Neuronal stem cell (in vitro differentiated cells): ENCODE measurements around the gene TOP3A.

Source experiments
- DNase-seq: peaks from one replicate; pipeline ENCODE4 v3.0.0-alpha.2; 2013; ENCODE audit warnings: low spot score
- H2AFZ ChIP-seq: one replicate; pipeline ENCODE4 v1.6.1; 2013; ENCODE audit warnings: mild to moderate bottlenecking, low read length, inconsistent platforms
- H2AK5ac ChIP-seq: 2 replicates; pipeline ENCODE4 v1.6.1; 2013; ENCODE audit warnings: low read depth, mild to moderate bottlenecking, inconsistent platforms, low read length, moderate library complexity, mixed read lengths
- H2BK120ac ChIP-seq: 2 replicates; pipeline ENCODE4 v1.6.1; 2013; ENCODE audit warnings: low read depth, mild to moderate bottlenecking, inconsistent platforms, low read length, moderate library complexity, mixed read lengths
- H2BK12ac ChIP-seq: one replicate; pipeline ENCODE4 v1.6.1; 2013; ENCODE audit warnings: low read length, inconsistent platforms
- H2BK15ac ChIP-seq: 2 replicates; pipeline ENCODE4 v1.6.1; 2013; ENCODE audit warnings: mild to moderate bottlenecking, low read length, inconsistent platforms, mixed read lengths
- H2BK5ac ChIP-seq: one replicate; pipeline ENCODE4 v1.6.1; 2013; ENCODE audit warnings: inconsistent platforms, mild to moderate bottlenecking, low read length, moderate library complexity
- H3K14ac ChIP-seq: one replicate; pipeline ENCODE4 v1.6.1; 2013; ENCODE audit warnings: low read length, inconsistent platforms
- H3K18ac ChIP-seq: 2 replicates; pipeline ENCODE4 v1.6.1; 2013; ENCODE audit warnings: low read length, inconsistent platforms
- H3K23ac ChIP-seq: 2 replicates; pipeline ENCODE4 v1.6.1; 2013; ENCODE audit warnings: low read depth, mild to moderate bottlenecking, mixed read lengths, low read length, inconsistent platforms; ENCODE audit not compliant: poor library complexity
- H3K27ac ChIP-seq: replicated peaks from 3 replicates; pipeline ENCODE4 v1.5.1; 2013; ENCODE audit warnings: low read length, inconsistent platforms
- H3K27me3 ChIP-seq, 3 experiments: 2 replicates each; pipeline ENCODE4 v1.6.1; 2013; ENCODE audit warnings: low read length in 3 of 3, mild to moderate bottlenecking in 2 of 3, inconsistent platforms in 1 of 3, low read depth in 1 of 3, mixed read lengths in 1 of 3, moderate library complexity in 1 of 3; ENCODE audit not compliant: control insufficient read depth in 3 of 3, insufficient read depth in 3 of 3
- H3K36me3 ChIP-seq, 2 donors: replicated peaks in 1 of 2; 2 replicates each; pipeline ENCODE4 v1.6.1; 2013; ENCODE audit warnings: low read length in 2 of 2; ENCODE audit not compliant: control insufficient read depth in 2 of 2, insufficient read depth in 2 of 2
- H3K4ac ChIP-seq: 2 replicates; pipeline ENCODE4 v1.6.1; 2013; ENCODE audit warnings: inconsistent platforms, mild to moderate bottlenecking, low read length, moderate library complexity
- H3K4me1 ChIP-seq, 2 donors: 1 replicate in 1 of 2; 2 replicates in 1 of 2; pipeline ENCODE4 v1.6.1; 2013; ENCODE audit warnings: low read length in 2 of 2, low read depth in 1 of 2; ENCODE audit not compliant: control insufficient read depth in 2 of 2, insufficient read depth in 1 of 2
- H3K4me2 ChIP-seq: one replicate; pipeline ENCODE4 v1.6.1; 2013; ENCODE audit warnings: mild to moderate bottlenecking, low read length, inconsistent platforms; ENCODE audit not compliant: insufficient read depth, poor library complexity, severe bottlenecking
- H3K4me3 ChIP-seq, 2 donors: 2 replicates each; pipeline ENCODE4 v1.5.1; 2013; ENCODE audit warnings: low read length in 2 of 2, mild to moderate bottlenecking in 2 of 2, inconsistent platforms in 1 of 2, moderate library complexity in 1 of 2
- H3K79me1 ChIP-seq: one replicate; pipeline ENCODE4 v1.6.1; 2013; ENCODE audit warnings: low read depth, mild to moderate bottlenecking, inconsistent platforms, low read length, moderate library complexity
- H3K9ac ChIP-seq: one replicate; pipeline ENCODE4 v1.6.1; 2013; ENCODE audit warnings: mild to moderate bottlenecking, low read depth, low read length, inconsistent platforms; ENCODE audit not compliant: poor library complexity
- H3K9me3 ChIP-seq, 2 donors: replicated peaks in 1 of 2; 2 replicates each; pipeline versions ENCODE3 to v1.6.1; 2013; ENCODE audit warnings: low read length in 2 of 2, mild to moderate bottlenecking in 2 of 2, inconsistent platforms in 1 of 2, low read depth in 1 of 2, mixed read lengths in 1 of 2, moderate library complexity in 1 of 2; ENCODE audit not compliant: control insufficient read depth in 2 of 2, insufficient read depth in 1 of 2
- H4K8ac ChIP-seq: one replicate; pipeline ENCODE4 v1.6.1; 2013; ENCODE audit warnings: low read depth, mild to moderate bottlenecking, inconsistent platforms, low read length, moderate library complexity
- H4K91ac ChIP-seq: one replicate; pipeline ENCODE4 v1.6.1; 2013; ENCODE audit warnings: low read length, low read depth, mild to moderate bottlenecking, inconsistent platforms; ENCODE audit not compliant: poor library complexity
- WGBS, 2 donors: extraction: QIAGEN DNeasy Blood & Tissue Kit; methylation state at CpG; one replicate each; pipeline ENCODE4 v1.1.7; 2013; ENCODE audit warnings: missing lambda C conversion rate in 2 of 2, mixed read lengths in 1 of 2; ENCODE audit not compliant: insufficient read length in 2 of 2, insufficient replicate concordance in 1 of 2; ENCODE audit errors: extremely low coverage in 2 of 2; 5-methylcytosine and 5-hydroxymethylcytosine counted together

The TOP3A gene

DNA sequence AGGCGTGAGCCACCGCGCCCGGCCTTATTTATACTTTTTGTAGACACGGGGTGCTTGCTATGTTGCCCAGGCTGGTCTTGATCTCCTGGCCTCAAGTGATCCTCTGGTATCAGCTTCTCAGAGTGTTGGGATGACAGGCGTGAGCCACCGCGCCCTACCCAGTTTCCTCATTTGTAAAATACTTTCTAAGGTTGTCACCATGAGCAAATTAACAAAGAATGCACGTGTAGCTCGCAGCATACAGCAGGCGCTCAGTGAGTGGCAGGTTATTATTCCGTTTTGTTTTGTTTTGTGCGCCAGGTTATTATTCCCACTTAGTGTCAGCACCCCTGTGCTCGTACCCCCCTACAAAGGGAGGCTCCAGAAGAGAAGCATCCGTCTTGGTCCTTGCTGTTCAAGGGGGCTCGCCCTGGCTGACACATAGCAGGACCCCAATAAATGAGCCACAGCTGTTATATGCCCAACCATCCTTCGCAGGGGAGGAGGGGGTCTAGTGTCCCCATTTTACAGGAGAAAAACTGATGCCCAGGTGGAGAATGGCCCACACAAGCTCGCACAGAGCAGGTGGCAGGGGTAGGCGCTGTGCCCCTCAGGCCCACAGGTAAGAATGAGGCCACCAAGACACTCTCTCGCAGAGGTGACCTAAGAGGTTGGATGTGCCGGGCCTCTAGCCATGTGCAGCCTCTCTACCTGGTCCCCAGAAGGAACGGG is 55.0 kb downstream of the TOP3A start:
- peak overlapping the region; percentile 98 for H2AFZ ChIP-seq
- no peaks in the 10 kb centered on the region for H3K9me3 ChIP-seq
- H3K14ac ChIP-seq: peak overlapping the region; percentile 64
- H2BK5ac ChIP-seq: peak overlapping the region; percentile 98
- peak overlapping the region; percentile 96 for H3K18ac ChIP-seq
- H3K4me2 ChIP-seq: peak overlapping the region; percentile 65
- peak overlapping the region; percentile 90 for H2BK12ac ChIP-seq
- H3K27me3 ChIP-seq: peaks cover 0 to 2% (median 0%) of the 10 kb centered on the region in 3 experiments
- H2BK15ac ChIP-seq: peak overlapping the region; percentile 99
- no peak overlapping the region for H3K4ac ChIP-seq
- H3K4me1 ChIP-seq: peaks cover 12 to 21% of the 10 kb centered on the region in 2 donors
- peak overlapping the region; percentile 21 for H3K27ac ChIP-seq
- H2AK5ac ChIP-seq: peak overlapping the region; percentile 74
- H2BK120ac ChIP-seq: peak overlapping the region; percentile 72
- H4K91ac ChIP-seq: no peak overlapping the region
- H4K8ac ChIP-seq: peak overlapping the region; percentile 89
- peak overlapping the region; percentile 60 to 83 for H3K4me3 ChIP-seq
- peak overlapping the region; percentile 57 for H3K23ac ChIP-seq
- H3K36me3 ChIP-seq: peaks cover 30 to 40% of the 10 kb centered on the region in 2 donors
- no CpG with 5 or more reads among the region's 22 CpGs for WGBS, 2 donors
- no peak for DNase-seq
- H3K9ac ChIP-seq: peak overlapping the region; percentile 83
- peaks cover 20% of the 10 kb centered on the region for H3K79me1 ChIP-seq

DNA sequence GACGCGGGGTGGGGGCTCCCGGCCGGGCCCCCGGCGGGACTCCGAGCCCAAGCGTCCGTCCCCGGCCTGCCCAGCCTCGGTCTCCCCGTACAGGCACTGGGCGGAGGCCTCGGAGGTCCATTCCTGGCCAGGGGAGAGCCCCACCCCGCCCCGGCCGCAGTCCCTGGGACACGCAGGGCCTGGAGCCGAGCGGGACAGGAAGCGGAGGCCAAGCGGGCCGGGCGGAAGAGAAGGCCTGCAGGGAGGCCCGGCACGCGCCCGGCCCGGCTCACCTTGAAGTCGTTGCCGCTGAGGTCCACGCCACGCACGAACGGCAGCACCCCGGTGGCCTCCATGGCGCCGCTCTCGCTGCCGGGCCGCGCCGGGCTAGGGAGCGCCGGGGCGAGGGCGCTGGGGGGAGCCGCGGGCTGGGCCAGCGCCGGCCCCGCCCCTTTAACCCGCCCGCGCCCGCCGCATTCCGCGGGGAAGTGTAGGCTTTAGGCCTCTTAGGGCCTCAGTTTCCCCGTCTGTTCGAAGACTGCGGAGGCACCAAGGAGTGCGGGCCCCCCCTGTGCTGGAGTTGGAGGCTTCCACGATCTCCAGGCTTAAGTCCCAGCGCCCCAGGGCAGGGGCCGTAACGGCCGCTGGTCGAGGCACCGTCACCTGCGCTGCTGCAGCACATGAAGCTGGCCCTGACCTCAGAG is 56.3 kb downstream of the TOP3A start, which contains the start of gene FLII:
FLII (minus strand) TSS at position 383 of the 683 bp plus-strand sequence; CDS start at position 335, 48 bp downstream.
- H2BK5ac ChIP-seq: peak within 1 kb of the TSS; percentile 87
- H3K27me3 ChIP-seq: peaks cover 0 to 2% (median 0%) of the 10 kb centered on the region in 3 experiments
- H3K18ac ChIP-seq: peak within 1 kb of the TSS; percentile 95
- H3K27ac ChIP-seq: peak within 1 kb of the TSS; percentile 85
- peak within 1 kb of the TSS; percentile 96 for H2AFZ ChIP-seq
- H3K14ac ChIP-seq: peak within 1 kb of the TSS; percentile 94
- peak within 1 kb of the TSS; percentile 75 for H2AK5ac ChIP-seq
- H3K9me3 ChIP-seq: no peaks in the 10 kb centered on the region
- H3K4me3 ChIP-seq: peak within 1 kb of the TSS; percentile 86 to 98
- H2BK12ac ChIP-seq: peak within 1 kb of the TSS; percentile 22
- H4K8ac ChIP-seq: peak within 1 kb of the TSS; percentile 92
- peaks cover 20% of the 10 kb centered on the region for H3K79me1 ChIP-seq
- peak within 1 kb of the TSS; percentile 92 for H3K9ac ChIP-seq
- peak within 1 kb of the TSS; percentile 98 for H2BK15ac ChIP-seq
- H3K4me1 ChIP-seq: peaks cover 12 to 21% of the 10 kb centered on the region in 2 donors
- H3K4me2 ChIP-seq: peak within 1 kb of the TSS; percentile 87
- H3K36me3 ChIP-seq: peaks cover 34 to 41% of the 10 kb centered on the region in 2 donors
- peak within 1 kb of the TSS; percentile 85 for H4K91ac ChIP-seq
- H3K23ac ChIP-seq: peak within 1 kb of the TSS; percentile 93
- peak within 1 kb of the TSS; percentile 72 for H2BK120ac ChIP-seq
- no peak within 1 kb of the TSS for H3K4ac ChIP-seq
- peak; percentile 63 for DNase-seq
- WGBS, 2 donors: no CpG with 5 or more reads among the region's 71 CpGs

DNA sequence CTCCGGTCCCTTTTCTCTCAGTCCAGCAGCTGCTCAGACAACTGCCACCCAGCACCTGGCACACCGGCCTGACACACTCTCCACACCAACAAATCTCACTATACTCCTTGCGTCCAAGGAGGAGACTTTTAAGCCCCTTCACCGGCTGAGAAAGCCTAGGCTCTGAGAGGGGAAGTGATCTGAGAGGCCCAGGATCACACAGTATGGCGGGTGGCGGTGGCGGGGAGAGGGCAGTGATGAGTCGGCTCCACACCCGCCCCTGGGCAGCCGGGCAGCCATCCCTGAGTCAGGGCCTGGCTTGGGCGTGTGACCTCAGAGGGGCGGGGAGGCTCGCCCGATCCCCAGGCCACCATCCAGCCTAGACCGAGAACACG is 56.8 kb downstream of the TOP3A start:
- Histone ChIP-seq H2AFZ (peak overlapping the region; percentile 96), H2BK12ac (no peak overlapping the region), H3K4me2 (peak overlapping the region; percentile 87), H3K27ac (peak overlapping the region; percentile 85), H3K4ac (no peak overlapping the region), H4K91ac (no peak overlapping the region), H3K4me1 (peaks cover 12 to 21% of the 10 kb centered on the region in 2 donors), H2BK5ac (peak overlapping the region; percentile 87), H2BK15ac (no peak overlapping the region), H2AK5ac (peak overlapping the region; percentile 6), H3K9me3 (no peaks in the 10 kb centered on the region), H3K36me3 (peaks cover 34 to 41% of the 10 kb centered on the region in 2 donors), H3K23ac (peak overlapping the region; percentile 93), H3K18ac (peak overlapping the region; percentile 95), H3K79me1 (peaks cover 21% of the 10 kb centered on the region), H3K4me3 (peak overlapping the region; percentile 86 to 98), H3K27me3 (peaks cover 0 to 2% (median 0%) of the 10 kb centered on the region in 3 experiments), H4K8ac (no peak overlapping the region), H3K9ac (peak overlapping the region; percentile 92), H3K14ac (peak overlapping the region; percentile 94), H2BK120ac (peak overlapping the region; percentile 72)
- no CpG with 5 or more reads among the region's 16 CpGs for WGBS, 2 donors
- DNase-seq: no peak
